ENCODE results near the gene NEGR1.

Gene NEGR1

GRCh38 chr1:72009173-72010093, 272.9 kb downstream of the NEGR1 start:
- Histone ChIP-seq H3K4me3 (no peak overlapping the region), H3K27ac (no peak overlapping the region)
- no peak for DNase-seq (ENCODE audit: low spot score)
- TF ChIP-seq, protein P1, sequence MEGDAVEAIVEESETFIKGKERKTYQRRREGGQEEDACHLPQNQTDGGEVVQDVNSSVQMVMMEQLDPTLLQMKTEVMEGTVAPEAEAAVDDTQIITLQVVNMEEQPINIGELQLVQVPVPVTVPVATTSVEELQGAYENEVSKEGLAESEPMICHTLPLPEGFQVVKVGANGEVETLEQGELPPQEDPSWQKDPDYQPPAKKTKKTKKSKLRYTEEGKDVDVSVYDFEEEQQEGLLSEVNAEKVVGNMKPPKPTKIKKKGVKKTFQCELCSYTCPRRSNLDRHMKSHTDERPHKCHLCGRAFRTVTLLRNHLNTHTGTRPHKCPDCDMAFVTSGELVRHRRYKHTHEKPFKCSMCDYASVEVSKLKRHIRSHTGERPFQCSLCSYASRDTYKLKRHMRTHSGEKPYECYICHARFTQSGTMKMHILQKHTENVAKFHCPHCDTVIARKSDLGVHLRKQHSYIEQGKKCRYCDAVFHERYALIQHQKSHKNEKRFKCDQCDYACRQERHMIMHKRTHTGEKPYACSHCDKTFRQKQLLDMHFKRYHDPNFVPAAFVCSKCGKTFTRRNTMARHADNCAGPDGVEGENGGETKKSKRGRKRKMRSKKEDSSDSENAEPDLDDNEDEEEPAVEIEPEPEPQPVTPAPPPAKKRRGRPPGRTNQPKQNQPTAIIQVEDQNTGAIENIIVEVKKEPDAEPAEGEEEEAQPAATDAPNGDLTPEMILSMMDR (IDR thresholded peaks at IDR 0.05) = no peak

DNA sequence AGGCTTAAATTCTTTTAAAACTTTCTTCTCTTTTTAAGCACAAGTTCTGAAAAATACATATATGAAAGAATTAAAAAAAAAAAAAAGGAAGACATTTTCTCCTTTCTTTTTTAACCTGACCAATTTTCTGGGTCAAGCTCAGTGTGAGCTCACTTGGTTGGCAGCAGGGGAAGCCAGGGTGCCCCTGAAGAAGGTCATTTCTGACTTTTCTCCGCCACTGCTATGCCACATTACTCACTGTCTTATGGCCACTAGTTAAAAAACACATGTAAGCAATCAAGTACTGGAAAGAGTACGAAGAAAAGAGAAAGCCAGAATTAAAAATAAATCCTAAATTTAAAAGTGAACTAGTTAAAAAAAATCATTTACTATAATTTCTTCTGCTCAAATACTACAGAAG, 275.0 kb downstream of the NEGR1 start:
- Histone ChIP-seq H3K27ac (no peak overlapping the region), H3K4me3 (no peak overlapping the region)
- no peak for DNase-seq (ENCODE audit: low spot score)
- TF ChIP-seq, protein P1 (IDR thresholded peaks at IDR 0.05) = no peak

GRCh38 chr1:72006092-72006491, 276.2 kb downstream of the NEGR1 start:
- TF ChIP-seq, protein P1 (IDR thresholded peaks at IDR 0.05) = no peak
- H3K27ac ChIP-seq = no peak overlapping the region
- no peak for DNase-seq (ENCODE audit: low spot score)
- no peak overlapping the region for H3K4me3 ChIP-seq

DNA sequence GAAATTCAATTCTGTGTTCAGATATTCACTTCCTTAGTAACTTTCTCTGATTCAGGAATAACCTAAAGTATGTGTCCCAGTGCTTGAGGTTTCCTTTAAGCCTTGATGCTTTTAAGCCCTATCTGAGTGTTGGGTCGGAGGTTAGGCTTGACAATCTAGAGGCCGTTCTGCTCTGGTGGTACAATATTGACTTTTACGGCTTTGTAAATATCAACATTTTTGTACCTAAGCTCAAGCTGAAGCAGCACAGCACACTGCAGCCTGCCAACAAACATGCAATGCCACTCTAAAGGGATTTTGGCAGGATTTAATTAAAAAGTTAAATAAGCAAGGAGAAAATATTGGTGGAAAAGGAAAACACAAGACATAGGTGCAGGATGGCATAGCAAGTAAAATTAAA, 279.2 kb downstream of the NEGR1 start:
- Histone ChIP-seq H3K27ac (no peak overlapping the region), H3K4me3 (no peak overlapping the region)
- DNase-seq (ENCODE audit: low spot score) = no peak
- TF ChIP-seq, protein P1 (IDR thresholded peaks at IDR 0.05) = no peak

DNA sequence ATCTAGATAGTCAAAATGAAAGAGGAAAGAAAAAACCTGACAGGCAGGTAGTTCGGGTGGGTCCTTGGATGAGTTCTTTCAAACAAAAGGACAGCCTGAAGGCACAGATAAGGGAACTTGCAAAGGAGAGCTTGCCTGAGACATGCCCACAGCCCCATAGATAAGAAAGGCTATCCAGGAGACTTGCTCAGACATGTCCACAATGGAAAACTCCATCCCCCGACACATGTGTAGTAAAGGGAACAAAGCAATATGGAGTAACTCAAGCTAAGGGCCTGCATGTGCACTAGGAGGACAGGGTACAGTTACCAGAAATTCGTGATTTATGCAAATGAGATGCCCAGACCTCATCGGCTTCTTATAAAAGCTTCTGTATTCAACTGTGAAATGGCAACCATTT, 281.5 kb downstream of the NEGR1 start:
- no peak overlapping the region for H3K4me3 ChIP-seq
- H3K27ac ChIP-seq = no peak overlapping the region
- TF ChIP-seq, protein P1 (IDR thresholded peaks at IDR 0.05) = no peak
- DNase-seq (ENCODE audit: low spot score) = no peak

- TF ChIP-seq, protein P1 (IDR thresholded peaks at IDR 0.05) = no peak
- no peak for DNase-seq (ENCODE audit: low spot score)
- H3K27ac ChIP-seq = no peak overlapping the region
- no peak overlapping the region for H3K4me3 ChIP-seq
Measured at GRCh38 chr1:71994646-71995045, 287.7 kb downstream of the NEGR1 start.

DNA sequence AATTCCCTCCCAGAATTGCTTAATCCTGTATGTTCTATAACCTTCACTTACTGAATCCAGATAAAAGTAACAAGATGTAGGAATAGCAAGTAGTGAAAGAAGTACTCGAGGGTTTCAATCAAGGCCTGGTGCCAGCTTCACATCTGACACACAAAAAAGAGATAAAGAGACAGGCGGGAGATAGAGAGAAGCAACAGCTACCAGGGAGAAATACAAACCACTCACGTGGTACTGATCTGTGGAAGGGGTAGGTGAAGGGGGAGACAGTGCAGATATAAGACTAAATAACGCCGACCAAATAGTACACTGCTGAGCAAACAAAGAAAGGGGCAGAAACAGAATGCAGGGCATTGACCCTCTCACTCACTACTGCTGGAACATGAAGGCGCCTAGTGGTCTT, 295.2 kb downstream of the NEGR1 start:
- DNase-seq (ENCODE audit: low spot score) = no peak
- TF ChIP-seq, protein P1 (IDR thresholded peaks at IDR 0.05) = no peak

More for the DNA sequence above, 295.2 kb downstream of the NEGR1 start:
- no peak overlapping the region for H3K27ac ChIP-seq
- H3K4me3 ChIP-seq = no peak overlapping the region
